Activated T-helper 1 cell treated with anti-CD3 and anti-CD28 coated beads, Interleukin-12 subunit alpha, Interleukin-12 subunit beta, Interleukin-2, Interleukin-4 antibody, amounts not matched to agents 30 ng/mL and 10 ng/mL and 1 ng/mL, durations not matched to agents 14 hours and 24 hours and 36 hours (primary cell): ENCODE results near the gene SCN8A. TPM values are rescaled to one million over a fixed set of nuclear protein-coding genes. Genes with fewer than 3 reads are reported as not detected.
"Not testable (repeated sequence)": the region's sequence is repeated elsewhere in the genome, so short reads cannot be mapped to it uniquely, and the experiment has no call there.

Experiments
- DNase-seq: peaks from one replicate; pipeline ENCODE4 v3.0.0; 2021; ENCODE audit warnings: low spot score
- H3K27ac Mint-ChIP-seq: one replicate; pipeline ENCODE4 v1.8.0; 2021; ENCODE audit warnings: mild to moderate bottlenecking, mixed read lengths
- H3K27me3 Mint-ChIP-seq: one replicate; pipeline ENCODE4 v1.8.0; 2022; ENCODE audit warnings: mild to moderate bottlenecking, moderate library complexity, mixed read lengths; ENCODE audit not compliant: insufficient read depth
- H3K36me3 Mint-ChIP-seq: one replicate; pipeline ENCODE4 v1.8.0; 2021; ENCODE audit warnings: low read depth, mixed read lengths
- H3K4me1 Mint-ChIP-seq: one replicate; pipeline ENCODE4 v1.8.0; 2021; ENCODE audit warnings: low read depth, mixed read lengths
- H3K4me3 Mint-ChIP-seq: one replicate; pipeline ENCODE4 v1.8.0; 2021; ENCODE audit warnings: mild to moderate bottlenecking, moderate library complexity, mixed read lengths
- H3K9me3 Mint-ChIP-seq: one replicate; pipeline ENCODE4 v1.8.0; 2021; ENCODE audit warnings: mixed read lengths
- intact Hi-C: fragments of 100-400 bp; cut with micrococcal nuclease; formaldehyde crosslinking; loops from one replicate; pipeline ENCODE4 v1.15.1; 2024
- total RNA-seq: library from RNA; stranded (reverse); gene quantifications from 2 replicates; pipeline ENCODE4 v1.2.3, GENCODE V29; 2022

Gene SCN8A
- total RNA-seq, 1 donor from 2014 or later: 0.26 TPM

- DNase-seq: no peak
- Mint-ChIP-seq H3K4me3 (no peak overlapping the region), H3K9me3 (no peaks in the 10 kb centered on the region), H3K27ac (no peak overlapping the region), H3K27me3 (peaks cover 24% of the 10 kb centered on the region), H3K36me3 (no peaks in the 10 kb centered on the region), H3K4me1 (no peaks in the 10 kb centered on the region)
- intact Hi-C loops: no loop called here
Measured at GRCh38 chr12:51630256-51630880, 39.3 kb downstream of the SCN8A start.

- Mint-ChIP-seq H3K27ac (no peak overlapping the region), H3K36me3 (no peaks in the 10 kb centered on the region), H3K9me3 (no peaks in the 10 kb centered on the region), H3K4me1 (no peaks in the 10 kb centered on the region), H3K4me3 (no peak overlapping the region), H3K27me3 (peaks cover 19% of the 10 kb centered on the region)
- DNase-seq: no peak
- intact Hi-C loops: no loop called here
Measured at GRCh38 chr12:51630986-51631385, 40.0 kb downstream of the SCN8A start.

GRCh38 chr12:51631591-51631990 is 40.6 kb downstream of the SCN8A start:
- no peak for DNase-seq
- Mint-ChIP-seq H3K27me3 (peaks cover 19% of the 10 kb centered on the region), H3K27ac (no peak overlapping the region), H3K4me3 (no peak overlapping the region), H3K4me1 (no peaks in the 10 kb centered on the region), H3K9me3 (no peaks in the 10 kb centered on the region), H3K36me3 (no peaks in the 10 kb centered on the region)
- intact Hi-C loops: no loop called here

GRCh38 chr12:51632623-51633022 is 41.6 kb downstream of the SCN8A start:
- Mint-ChIP-seq H3K27me3 (peaks cover 19% of the 10 kb centered on the region), H3K27ac (no peak overlapping the region), H3K4me3 (no peak overlapping the region), H3K9me3 (no peaks in the 10 kb centered on the region), H3K4me1 (no peaks in the 10 kb centered on the region), H3K36me3 (no peaks in the 10 kb centered on the region)
- intact Hi-C loops: no loop called here
- DNase-seq: no peak

GRCh38 chr12:51635346-51635745 is 44.3 kb downstream of the SCN8A start:
- Mint-ChIP-seq H3K27ac (no peak overlapping the region), H3K36me3 (no peaks in the 10 kb centered on the region), H3K27me3 (peaks cover 11% of the 10 kb centered on the region), H3K9me3 (no peaks in the 10 kb centered on the region), H3K4me3 (no peak overlapping the region), H3K4me1 (no peaks in the 10 kb centered on the region)
- no peak for DNase-seq
- intact Hi-C loops: no loop called here

GRCh38 chr12:51636581-51636980 is 45.5 kb downstream of the SCN8A start:
- H3K9me3 Mint-ChIP-seq: no peaks in the 10 kb centered on the region
- intact Hi-C loops: no loop called here
- no peaks in the 10 kb centered on the region for H3K4me1 Mint-ChIP-seq
- DNase-seq: no peak
- peaks cover 13% of the 10 kb centered on the region for H3K27me3 Mint-ChIP-seq
- H3K27ac Mint-ChIP-seq: no peak overlapping the region
- H3K4me3 Mint-ChIP-seq: no peak overlapping the region
- H3K36me3 Mint-ChIP-seq: no peaks in the 10 kb centered on the region

GRCh38 chr12:51636986-51637385 is 46.0 kb downstream of the SCN8A start:
- Mint-ChIP-seq H3K27me3 (peaks cover 15% of the 10 kb centered on the region), H3K9me3 (no peaks in the 10 kb centered on the region), H3K4me1 (no peaks in the 10 kb centered on the region), H3K36me3 (no peaks in the 10 kb centered on the region), H3K4me3 (no peak overlapping the region), H3K27ac (no peak overlapping the region)
- intact Hi-C loops: no loop called here
- DNase-seq: no peak

GRCh38 chr12:51639361-51639760 is 48.3 kb downstream of the SCN8A start:
- no peaks in the 10 kb centered on the region for H3K36me3 Mint-ChIP-seq
- intact Hi-C loops: no loop called here
- no peaks in the 10 kb centered on the region for H3K4me1 Mint-ChIP-seq
- peaks cover 13% of the 10 kb centered on the region for H3K27me3 Mint-ChIP-seq
- no peak overlapping the region for H3K27ac Mint-ChIP-seq
- no peaks in the 10 kb centered on the region for H3K9me3 Mint-ChIP-seq
- DNase-seq: no peak
- H3K4me3 Mint-ChIP-seq: no peak overlapping the region

GRCh38 chr12:51642286-51642685 is 51.3 kb downstream of the SCN8A start:
- DNase-seq: no peak
- no peaks in the 10 kb centered on the region for H3K36me3 Mint-ChIP-seq
- no peaks in the 10 kb centered on the region for H3K9me3 Mint-ChIP-seq
- H3K4me3 Mint-ChIP-seq: no peak overlapping the region
- no peak overlapping the region for H3K27ac Mint-ChIP-seq
- H3K27me3 Mint-ChIP-seq: peaks cover 13% of the 10 kb centered on the region
- no peaks in the 10 kb centered on the region for H3K4me1 Mint-ChIP-seq
- intact Hi-C loops: no loop called here

- H3K4me3 Mint-ChIP-seq: no peak overlapping the region
- no peak overlapping the region for H3K27ac Mint-ChIP-seq
- no peak for DNase-seq
- H3K4me1 Mint-ChIP-seq: no peaks in the 10 kb centered on the region
- intact Hi-C loops: no loop called here
- H3K36me3 Mint-ChIP-seq: no peaks in the 10 kb centered on the region
- peaks cover 15% of the 10 kb centered on the region for H3K27me3 Mint-ChIP-seq
- no peaks in the 10 kb centered on the region for H3K9me3 Mint-ChIP-seq
Measured at GRCh38 chr12:51643951-51644350, 52.9 kb downstream of the SCN8A start.

GRCh38 chr12:51644691-51645090 is 53.7 kb downstream of the SCN8A start:
- H3K9me3 Mint-ChIP-seq, H3K27ac Mint-ChIP-seq, H3K4me1 Mint-ChIP-seq, intact Hi-C loops, H3K36me3 Mint-ChIP-seq, H3K4me3 Mint-ChIP-seq, DNase-seq: not testable (repeated sequence)
- peaks cover 11% of the 10 kb centered on the region for H3K27me3 Mint-ChIP-seq

- H3K27me3 Mint-ChIP-seq: peaks cover 11% of the 10 kb centered on the region
- no peak overlapping the region for H3K4me3 Mint-ChIP-seq
- no peak overlapping the region for H3K27ac Mint-ChIP-seq
- no peaks in the 10 kb centered on the region for H3K36me3 Mint-ChIP-seq
- intact Hi-C loops: no loop called here
- no peak for DNase-seq
- no peaks in the 10 kb centered on the region for H3K4me1 Mint-ChIP-seq
- no peaks in the 10 kb centered on the region for H3K9me3 Mint-ChIP-seq
Measured at GRCh38 chr12:51645961-51646360, 54.9 kb downstream of the SCN8A start.

GRCh38 chr12:51647647-51648046 is 56.6 kb downstream of the SCN8A start:
- H3K27me3 Mint-ChIP-seq: peaks cover 2% of the 10 kb centered on the region
- no peak overlapping the region for H3K27ac Mint-ChIP-seq
- no peak overlapping the region for H3K4me3 Mint-ChIP-seq

GRCh38 chr12:51653431-51653830 is 62.4 kb downstream of the SCN8A start:
- Mint-ChIP-seq H3K9me3 (no peaks in the 10 kb centered on the region), H3K27me3 (peaks cover 17% of the 10 kb centered on the region), H3K4me3 (no peak overlapping the region), H3K36me3 (no peaks in the 10 kb centered on the region), H3K4me1 (no peaks in the 10 kb centered on the region), H3K27ac (no peak overlapping the region)
- intact Hi-C loops: no loop called here
- no peak for DNase-seq

More at GRCh38 chr12:51647647-51648046, 56.6 kb downstream of the SCN8A start:
- Mint-ChIP-seq H3K4me1 (no peaks in the 10 kb centered on the region), H3K9me3 (no peaks in the 10 kb centered on the region), H3K36me3 (no peaks in the 10 kb centered on the region)
- intact Hi-C loops: no loop called here
- no peak for DNase-seq
